Stimulated activated CD4-positive, alpha-beta T cell treated with anti-CD3 and anti-CD28 coated beads, Interleukin-4, amount 100 ng/mL, for 1 hour (primary cell): ENCODE results near the gene CNGA2.

Experiments used
- DNase-seq: peaks from one replicate; pipeline ENCODE4 v3.0.0-alpha.2; 2020

CNGA2 gene

DNA sequence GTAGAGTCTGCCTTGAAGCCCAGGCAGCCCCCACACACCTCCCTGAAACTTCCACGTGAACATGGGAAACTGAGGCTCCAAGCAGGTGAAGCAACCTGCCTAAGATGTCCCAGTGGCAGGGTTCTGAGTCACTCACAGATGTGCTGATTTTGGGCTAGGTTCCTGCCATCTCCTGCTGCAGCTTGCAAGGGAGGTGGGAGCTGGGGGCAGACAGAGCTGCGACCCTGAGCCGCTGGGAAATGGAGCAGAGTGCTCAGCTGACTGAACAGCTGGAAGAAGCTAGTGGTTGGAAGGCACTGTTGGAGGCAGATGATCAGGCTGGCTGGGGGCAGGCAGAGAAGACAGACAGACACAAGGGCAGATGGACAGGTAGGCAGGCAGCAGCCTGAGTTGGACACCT is 22.3 kb upstream of the CNGA2 start:
- no peak for DNase-seq

DNA sequence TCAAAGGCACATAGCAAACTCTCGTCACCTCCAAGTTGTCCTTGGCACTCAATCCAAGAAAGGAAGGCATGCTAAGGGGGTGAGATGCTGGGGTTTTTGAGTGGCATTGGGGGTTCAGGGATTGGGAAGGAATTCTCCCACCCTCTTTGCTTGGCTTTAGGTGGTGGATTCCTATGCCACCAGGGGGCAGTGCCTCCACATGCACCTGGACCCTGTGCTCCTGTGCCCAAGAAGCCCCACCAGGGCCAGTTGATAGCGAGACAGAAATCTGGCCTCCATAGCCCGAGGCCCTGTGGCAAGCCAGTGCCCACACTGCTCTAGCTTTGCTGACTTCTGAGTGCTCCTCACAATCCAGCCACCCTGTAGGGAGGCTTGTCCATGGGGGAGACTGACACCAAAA is 20.7 kb upstream of the CNGA2 start:
- DNase-seq = no peak

GRCh38 chrX:151714362-151714761 is 20.2 kb upstream of the CNGA2 start:
- DNase-seq = no peak

GRCh38 chrX:151715752-151716151 is 18.8 kb upstream of the CNGA2 start, which contains the start of gene FATE1:
Gene FATE1 (plus strand): TSS chrX:151716035. CDS start chrX:151716120, 85 bp downstream.
- DNase-seq = no peak

DNA sequence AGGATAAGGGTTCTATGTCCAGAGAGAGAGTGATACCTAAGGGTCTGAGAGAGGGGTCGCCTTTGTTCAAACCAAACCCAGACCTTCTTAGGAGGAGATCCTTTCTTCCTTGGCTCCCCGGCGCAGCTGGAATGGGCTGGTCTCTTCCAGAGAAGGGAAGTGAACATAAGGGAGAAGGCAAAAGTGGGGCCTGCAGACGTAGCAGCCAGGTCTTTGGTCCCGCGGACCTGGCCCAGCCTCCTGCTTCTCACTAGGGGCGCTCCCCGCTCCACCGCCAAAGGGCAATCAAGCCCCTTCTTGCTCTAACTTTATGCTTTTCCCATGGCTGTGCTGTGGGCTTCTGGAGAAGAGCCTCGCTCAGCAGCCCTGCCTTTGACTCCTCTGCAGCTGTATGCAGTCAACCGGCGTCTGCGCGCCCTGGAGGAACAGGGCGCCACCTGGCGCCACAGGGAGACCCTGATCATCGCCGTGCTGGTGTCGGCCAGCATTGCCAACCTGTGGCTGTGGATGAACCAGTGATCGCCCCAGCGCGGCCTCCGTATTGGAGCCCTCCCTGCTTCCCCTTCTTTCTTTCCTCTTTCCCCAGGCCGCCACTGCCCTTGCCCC is 12.2 kb upstream of the CNGA2 start:
- no peak for DNase-seq

- no peak for DNase-seq
Observed at GRCh38 chrX:151723156-151723760, 11.3 kb upstream of the CNGA2 start.

- DNase-seq = no peak
Observed at GRCh38 chrX:151724563-151725337, 9.8 kb upstream of the CNGA2 start.

GRCh38 chrX:151725338-151725614 is 9.3 kb upstream of the CNGA2 start:
- DNase-seq = no peak

DNA sequence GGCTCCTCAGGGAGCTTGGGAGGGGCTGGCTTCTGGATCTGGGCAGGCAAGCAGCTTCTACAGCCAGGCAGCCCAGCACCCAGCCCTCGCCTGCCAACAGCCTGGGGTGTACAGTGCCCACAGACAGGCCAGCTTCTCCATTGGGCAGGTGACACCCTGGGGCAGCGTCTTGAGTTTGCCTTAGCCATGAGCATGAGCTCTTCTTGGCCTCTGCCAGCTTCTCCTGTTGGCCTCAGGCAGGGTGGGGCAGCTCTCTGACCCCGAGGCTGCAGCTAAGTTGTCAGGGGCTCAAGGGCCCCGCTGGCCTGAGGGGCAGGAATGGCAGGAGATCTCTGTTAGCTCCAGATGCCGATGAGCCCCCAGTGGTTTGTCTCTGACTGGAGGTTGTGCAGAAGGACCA is 7.8 kb upstream of the CNGA2 start:
- no peak for DNase-seq

- no peak for DNase-seq
Observed at GRCh38 chrX:151727346-151727745, 7.2 kb upstream of the CNGA2 start.

DNA sequence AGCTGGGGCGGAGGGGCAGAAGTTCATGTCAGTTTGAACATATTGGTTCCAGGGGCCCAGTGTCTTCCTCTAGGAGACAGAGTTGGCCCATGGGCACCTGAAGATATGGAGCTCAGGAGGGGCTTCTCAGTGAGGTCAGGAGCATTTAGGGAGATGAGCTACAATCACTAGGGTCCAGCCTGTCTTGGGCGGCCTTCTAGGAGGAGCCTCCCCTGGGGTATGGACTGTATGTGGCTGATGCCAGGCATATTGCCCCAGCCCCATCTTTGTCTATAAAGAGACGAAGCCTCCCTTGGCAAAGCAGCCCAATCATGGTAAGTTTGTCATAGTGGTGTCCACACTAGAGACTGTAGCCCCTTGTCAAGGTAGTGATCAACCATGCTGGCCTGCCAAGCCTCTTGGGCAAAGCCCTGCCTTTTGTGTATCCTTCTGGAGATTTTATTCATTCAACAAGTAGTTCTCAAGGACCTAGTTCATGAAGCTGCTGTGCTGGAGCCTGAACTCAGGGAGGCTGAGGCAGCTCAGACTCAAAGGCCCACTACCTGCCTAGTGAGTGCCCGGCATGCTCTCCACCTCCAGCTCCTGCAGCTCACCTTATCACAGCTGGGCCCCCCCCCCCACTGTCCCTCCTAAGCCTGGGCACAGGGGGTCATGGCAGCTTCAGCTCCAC is 5.4 kb upstream of the CNGA2 start:
- DNase-seq = no peak

GRCh38 chrX:151735219-151735618 is 673 bp downstream of the CNGA2 start:
- DNase-seq = no peak

DNA sequence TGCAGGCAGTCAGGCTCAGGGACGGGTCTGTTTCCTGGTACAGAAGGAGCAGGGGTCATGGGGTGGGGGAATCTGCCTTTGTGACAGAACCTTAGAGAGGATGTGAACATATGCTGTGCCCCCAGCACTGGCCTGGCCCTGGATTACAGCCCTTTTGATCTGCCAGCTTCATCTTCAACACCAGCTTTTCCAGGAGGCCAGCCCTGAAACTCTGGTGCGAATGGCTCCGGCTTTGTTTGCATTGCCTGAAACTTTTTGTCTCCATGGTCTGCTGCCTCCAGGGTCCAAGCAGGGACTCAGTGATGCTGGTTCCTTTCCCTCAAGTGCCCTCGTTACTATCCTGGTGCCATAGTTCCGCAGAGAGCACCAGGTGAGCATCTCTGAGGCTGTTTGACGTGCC is 2.1 kb downstream of the CNGA2 start:
- no peak for DNase-seq

DNA sequence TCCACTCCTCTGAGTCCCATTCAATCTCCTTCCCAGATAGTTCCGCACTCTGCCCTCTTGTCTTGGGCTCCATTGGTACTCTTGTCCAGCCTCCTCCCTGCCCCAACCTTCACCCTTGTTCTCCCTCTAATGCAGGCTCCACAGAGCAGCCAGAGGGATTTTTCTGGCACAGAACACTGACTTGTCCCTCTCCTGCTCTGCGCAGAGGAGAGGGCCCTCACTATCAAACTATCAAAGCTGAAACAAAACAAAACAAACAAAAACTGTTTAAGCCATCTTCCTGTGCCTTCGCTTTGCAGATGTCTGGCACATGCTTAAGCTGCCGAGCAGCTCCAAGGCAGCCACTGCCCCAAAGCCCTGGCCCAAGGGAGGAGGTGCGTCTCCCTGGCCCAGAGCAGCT is 2.9 kb downstream of the CNGA2 start:
- no peak for DNase-seq

DNA sequence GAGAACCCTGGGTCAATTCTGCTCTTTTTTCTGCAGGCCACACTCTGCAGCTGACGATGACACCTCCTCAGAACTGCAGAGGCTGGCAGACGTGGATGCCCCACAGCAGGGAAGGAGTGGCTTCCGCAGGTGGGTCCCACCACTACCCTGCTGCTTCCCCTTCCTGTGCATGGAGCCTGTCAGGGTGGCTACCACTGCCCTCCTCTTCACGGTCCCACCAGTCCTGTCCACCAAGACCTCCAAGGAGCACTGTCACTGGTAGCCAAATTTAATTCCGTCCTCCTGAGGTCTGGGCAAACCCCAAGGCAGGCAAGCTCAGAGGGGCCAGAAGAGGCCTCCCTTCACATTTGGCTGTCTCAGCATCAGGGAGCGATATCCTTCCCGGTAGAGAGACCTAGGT is 4.2 kb downstream of the CNGA2 start:
- no peak for DNase-seq

DNA sequence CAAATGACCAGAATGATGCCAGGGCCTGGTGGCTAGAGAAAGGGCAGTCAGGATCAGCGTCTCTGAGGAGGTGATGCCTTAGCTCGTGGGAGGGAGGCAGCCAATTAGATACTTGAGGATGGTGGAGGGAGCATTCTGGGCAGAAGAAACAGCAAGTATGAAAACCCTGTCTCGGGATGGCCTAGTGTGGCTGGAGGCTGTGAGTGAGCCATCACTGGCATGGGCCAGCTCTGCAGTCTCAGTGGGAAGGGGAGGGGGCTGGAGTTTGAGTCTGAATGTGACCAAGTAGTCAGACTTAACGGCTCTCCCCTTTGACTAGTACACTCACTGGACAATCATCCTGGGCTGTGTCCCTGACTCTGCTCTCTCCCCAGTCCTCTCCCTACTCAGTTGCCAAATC is 7.1 kb downstream of the CNGA2 start:
- DNase-seq = no peak

GRCh38 chrX:151742311-151742710 is 7.8 kb downstream of the CNGA2 start:
- DNase-seq = no peak

DNA sequence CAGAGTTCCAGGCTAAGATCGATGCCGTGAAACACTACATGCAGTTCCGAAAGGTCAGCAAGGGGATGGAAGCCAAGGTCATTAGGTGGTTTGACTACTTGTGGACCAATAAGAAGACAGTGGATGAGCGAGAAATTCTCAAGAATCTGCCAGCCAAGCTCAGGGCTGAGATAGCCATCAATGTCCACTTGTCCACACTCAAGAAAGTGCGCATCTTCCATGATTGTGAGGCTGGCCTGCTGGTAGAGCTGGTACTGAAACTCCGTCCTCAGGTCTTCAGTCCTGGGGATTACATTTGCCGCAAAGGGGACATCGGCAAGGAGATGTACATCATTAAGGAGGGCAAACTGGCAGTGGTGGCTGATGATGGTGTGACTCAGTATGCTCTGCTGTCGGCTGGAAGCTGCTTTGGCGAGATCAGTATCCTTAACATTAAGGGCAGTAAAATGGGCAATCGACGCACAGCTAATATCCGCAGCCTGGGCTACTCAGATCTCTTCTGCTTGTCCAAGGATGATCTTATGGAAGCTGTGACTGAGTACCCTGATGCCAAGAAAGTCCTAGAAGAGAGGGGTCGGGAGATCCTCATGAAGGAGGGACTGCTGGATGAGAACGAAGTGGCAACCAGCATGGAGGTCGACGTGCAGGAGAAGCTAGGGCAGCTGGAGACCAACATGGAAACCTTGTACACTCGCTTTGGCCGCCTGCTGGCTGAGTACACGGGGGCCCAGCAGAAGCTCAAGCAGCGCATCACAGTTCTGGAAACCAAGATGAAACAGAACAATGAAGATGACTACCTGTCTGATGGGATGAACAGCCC is 9.3 kb downstream of the CNGA2 start:
- DNase-seq = no peak

- DNase-seq = no peak
Observed at GRCh38 chrX:151745651-151746050, 11.1 kb downstream of the CNGA2 start.

- no peak for DNase-seq
Observed at GRCh38 chrX:151746502-151746901, 12.0 kb downstream of the CNGA2 start.

- DNase-seq = no peak
Observed at GRCh38 chrX:151750511-151750910, 16.0 kb downstream of the CNGA2 start.

DNA sequence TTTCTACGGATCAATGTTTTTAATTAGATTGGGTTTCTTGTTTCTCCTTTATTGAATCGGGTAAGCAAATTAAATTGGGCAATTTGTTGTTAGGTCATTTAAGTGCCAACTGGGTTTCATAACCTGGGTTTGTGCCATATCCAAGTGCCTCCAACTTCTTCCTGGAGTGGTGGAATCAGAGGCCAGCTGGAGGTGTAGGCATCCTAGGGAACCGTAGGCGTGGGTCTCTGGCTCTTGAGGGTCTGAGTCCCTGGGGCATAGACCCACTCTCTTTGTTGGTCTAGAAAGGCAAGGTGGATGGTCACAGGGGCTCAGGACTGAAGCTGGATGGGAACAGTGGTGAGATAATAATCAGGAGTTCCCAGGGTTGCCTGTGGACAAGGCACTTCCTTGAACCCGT is 18.3 kb downstream of the CNGA2 start:
- DNase-seq = no peak
